CD14-positive monocyte (primary cell): ENCODE measurements around the gene CLOCK. TPM values are rescaled to one million over a fixed set of nuclear protein-coding genes. Genes with fewer than 3 reads are reported as not detected.

Experiments
- DNase-seq, 3 donors: peaks; one replicate each; pipeline ENCODE4 v3.0.0-alpha.2; 2011 to 2022
- H2AFZ ChIP-seq: 2 replicates; pipeline ENCODE4 v1.6.0; 2012; ENCODE audit warnings: mild to moderate bottlenecking, low read depth, low read length, inconsistent platforms; ENCODE audit not compliant: insufficient read depth, poor library complexity, severe bottlenecking
- H3K27ac ChIP-seq, 2 donors: 1 replicate in 1 of 2; 2 replicates in 1 of 2; pipeline ENCODE4 v1.5.1; 2012 to 2013; ENCODE audit warnings: low read length in 2 of 2, control low read depth in 1 of 2, inconsistent platforms in 1 of 2, low read depth in 1 of 2, mild to moderate bottlenecking in 1 of 2
- H3K27me3 ChIP-seq, 2 donors: one replicate each; pipeline versions ENCODE4 v1.6.0 to v1.6.1; 2011 to 2013; ENCODE audit warnings: low read length in 2 of 2; ENCODE audit not compliant: control insufficient read depth in 2 of 2, insufficient read depth in 2 of 2
- H3K36me3 ChIP-seq, 2 donors: replicated peaks in 1 of 2; 1 replicate in 1 of 2; 2 replicates in 1 of 2; pipeline versions ENCODE4 v1.5.1 to v1.6.1; 2012 to 2013; ENCODE audit warnings: low read length in 2 of 2, control low read depth in 1 of 2, inconsistent platforms in 1 of 2, mild to moderate bottlenecking in 1 of 2; ENCODE audit not compliant: insufficient read depth in 2 of 2, control insufficient read depth in 1 of 2
- H3K4me1 ChIP-seq, 2 donors: 1 replicate in 1 of 2; 2 replicates in 1 of 2; pipeline versions ENCODE4 v1.5.1 to v1.6.1; 2012 to 2013; ENCODE audit warnings: low read length in 2 of 2, control low read depth in 1 of 2, inconsistent platforms in 1 of 2, mild to moderate bottlenecking in 1 of 2, moderate library complexity in 1 of 2; ENCODE audit not compliant: insufficient read depth in 2 of 2, control insufficient read depth in 1 of 2
- H3K4me2 ChIP-seq: replicated peaks from 2 replicates; pipeline ENCODE3; 2012; ENCODE audit warnings: low read length, moderate library complexity, mild to moderate bottlenecking; ENCODE audit not compliant: poor library complexity, severe bottlenecking; ENCODE audit errors: extremely low read depth
- H3K4me3 ChIP-seq, 3 experiments: fragments of 200-600 bp in 1 of 3; sonication (generic) in 1 of 3; replicated peaks in 1 of 3; 1 replicate in 2 of 3; 2 replicates in 1 of 3; pipeline ENCODE4 v1.5.1; 2011 to 2013; ENCODE audit warnings: low read length in 3 of 3, mild to moderate bottlenecking in 3 of 3, control low read depth in 2 of 3, low read depth in 2 of 3, inconsistent platforms in 1 of 3, moderate library complexity in 1 of 3
- H3K79me2 ChIP-seq: 2 replicates; pipeline ENCODE4 v1.6.0; 2012; ENCODE audit warnings: mild to moderate bottlenecking, control low read depth, inconsistent platforms, low read length, moderate library complexity; ENCODE audit not compliant: insufficient read depth
- H3K9ac ChIP-seq: 2 replicates; pipeline ENCODE4 v1.6.0; 2017; ENCODE audit warnings: low read length, mild to moderate bottlenecking; ENCODE audit not compliant: insufficient read depth, poor library complexity, severe bottlenecking
- H3K9me3 ChIP-seq, 2 donors: replicated peaks in 1 of 2; 1 replicate in 1 of 2; 2 replicates in 1 of 2; pipeline versions ENCODE4 v1.5.1 to v1.6.1; 2012 to 2013; ENCODE audit warnings: low read length in 2 of 2, control low read depth in 1 of 2; ENCODE audit not compliant: control insufficient read depth in 1 of 2, insufficient read depth in 1 of 2
- H4K20me1 ChIP-seq: 2 replicates; pipeline ENCODE4 v1.6.0; 2012; ENCODE audit warnings: mild to moderate bottlenecking, low read length, control low read depth, moderate library complexity; ENCODE audit not compliant: insufficient read depth
- H3K27ac Mint-ChIP-seq, 7 donors: one replicate each; pipeline ENCODE4 v1.8.0; 2020; ENCODE audit warnings: mild to moderate bottlenecking in 7 of 7, mixed read lengths in 7 of 7, moderate library complexity in 6 of 7, inconsistent platforms in 2 of 7
- H3K27me3 Mint-ChIP-seq, 3 donors: one replicate each; pipeline ENCODE4 v1.8.0; 2021 to 2022; ENCODE audit warnings: low read depth in 3 of 3, mild to moderate bottlenecking in 3 of 3, mixed read lengths in 3 of 3, moderate library complexity in 3 of 3, inconsistent platforms in 1 of 3
- H3K36me3 Mint-ChIP-seq, 2 donors: one replicate each; pipeline ENCODE4 v1.8.0; 2020; ENCODE audit warnings: mixed read lengths in 2 of 2, inconsistent platforms in 1 of 2, mild to moderate bottlenecking in 1 of 2
- H3K4me1 Mint-ChIP-seq: one replicate; pipeline ENCODE4 v1.8.0; 2020; ENCODE audit warnings: mild to moderate bottlenecking, mixed read lengths
- H3K4me3 Mint-ChIP-seq, 2 donors: one replicate each; pipeline ENCODE4 v1.8.0; 2020; ENCODE audit warnings: mild to moderate bottlenecking in 2 of 2, mixed read lengths in 2 of 2, moderate library complexity in 1 of 2
- H3K9me3 Mint-ChIP-seq, 7 donors: one replicate each; pipeline ENCODE4 v1.8.0; 2020 to 2022; ENCODE audit warnings: mixed read lengths in 7 of 7, mild to moderate bottlenecking in 6 of 7, moderate library complexity in 6 of 7, inconsistent platforms in 2 of 7
- WGBS: methylation state at CpG from one replicate; pipeline ENCODE4 v1.1.5; 2013; ENCODE audit warnings: missing lambda C conversion rate; ENCODE audit not compliant: insufficient coverage; 5-methylcytosine and 5-hydroxymethylcytosine counted together
- intact Hi-C, 2 donors: fragments of 100-400 bp; cut with micrococcal nuclease; formaldehyde crosslinking; loops; one replicate each; pipeline versions ENCODE4 v1.15.0 to v1.15.1; 2023
- polyA plus RNA-seq, 3 donors: library from polyadenylated mRNA; depleted of rRNA in 1 of 3; unstranded in 2 of 3; stranded (reverse) in 1 of 3; fragments of 300-500 nt in 2 of 3; fragments of >200 nt in 1 of 3; fragmentation: Illumina TruSeq in 2 of 3; gene quantifications; 1 replicate in 2 of 3; 2 replicates in 1 of 3; pipeline ENCODE4 v1.2.3, GENCODE V29; 2012 to 2021
- TF ChIP-seq, protein P1 (sequence below): fragments of 200-600 bp; IDR thresholded peaks from one replicate; pipeline ENCODE4 v1.8.0; 2022; ENCODE audit warnings: antibody characterized with exemption, mild to moderate bottlenecking

CLOCK gene
- polyA plus RNA-seq, 3 donors: 1.9 to 3.7 (median 2.9) TPM

DNA sequence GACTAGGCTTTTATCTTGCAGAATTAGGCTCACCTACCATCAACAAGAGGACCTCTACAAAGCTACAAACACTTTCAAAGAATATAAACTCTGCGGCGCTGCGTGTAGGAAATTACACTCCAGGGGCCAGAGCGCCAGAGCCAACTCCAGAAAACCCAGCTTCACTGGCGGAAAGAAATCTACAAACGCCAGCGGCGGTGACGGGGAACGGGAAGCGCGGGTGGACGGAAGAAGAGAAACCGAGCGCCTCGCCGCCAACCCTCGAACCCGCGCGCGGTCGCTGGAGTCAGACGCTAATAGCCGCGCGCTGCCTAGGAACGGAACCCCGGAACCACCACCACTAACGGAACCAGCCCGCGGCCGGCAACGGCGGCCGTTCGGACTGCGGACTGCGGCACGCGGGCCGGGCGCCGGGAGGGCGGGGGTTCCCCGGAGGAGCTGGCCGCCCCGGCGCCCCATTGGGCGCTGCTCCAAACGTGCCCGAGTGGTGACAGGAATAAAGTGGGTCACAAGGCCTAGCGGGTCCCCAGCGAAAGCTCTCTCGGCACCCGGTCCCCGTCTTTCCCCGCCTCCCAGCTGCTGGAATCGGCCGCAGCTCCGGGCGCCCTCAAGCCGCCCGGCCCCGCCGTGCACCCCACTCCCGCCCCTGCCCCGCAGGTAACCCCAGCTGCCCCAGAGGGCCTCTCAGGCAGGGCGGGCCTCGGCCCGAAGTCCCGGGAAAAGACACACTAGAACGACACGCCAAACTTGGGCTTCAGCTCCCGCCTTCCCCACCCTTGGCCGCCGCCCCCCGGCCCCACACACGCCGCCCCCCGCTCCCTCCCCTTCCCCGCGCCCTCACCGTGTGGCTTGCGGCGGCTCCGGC is 836 bp downstream of the CLOCK start:
- WGBS: under 1% methylated on average over 72 of the region's 87 CpGs
- TF ChIP-seq, protein P1, sequence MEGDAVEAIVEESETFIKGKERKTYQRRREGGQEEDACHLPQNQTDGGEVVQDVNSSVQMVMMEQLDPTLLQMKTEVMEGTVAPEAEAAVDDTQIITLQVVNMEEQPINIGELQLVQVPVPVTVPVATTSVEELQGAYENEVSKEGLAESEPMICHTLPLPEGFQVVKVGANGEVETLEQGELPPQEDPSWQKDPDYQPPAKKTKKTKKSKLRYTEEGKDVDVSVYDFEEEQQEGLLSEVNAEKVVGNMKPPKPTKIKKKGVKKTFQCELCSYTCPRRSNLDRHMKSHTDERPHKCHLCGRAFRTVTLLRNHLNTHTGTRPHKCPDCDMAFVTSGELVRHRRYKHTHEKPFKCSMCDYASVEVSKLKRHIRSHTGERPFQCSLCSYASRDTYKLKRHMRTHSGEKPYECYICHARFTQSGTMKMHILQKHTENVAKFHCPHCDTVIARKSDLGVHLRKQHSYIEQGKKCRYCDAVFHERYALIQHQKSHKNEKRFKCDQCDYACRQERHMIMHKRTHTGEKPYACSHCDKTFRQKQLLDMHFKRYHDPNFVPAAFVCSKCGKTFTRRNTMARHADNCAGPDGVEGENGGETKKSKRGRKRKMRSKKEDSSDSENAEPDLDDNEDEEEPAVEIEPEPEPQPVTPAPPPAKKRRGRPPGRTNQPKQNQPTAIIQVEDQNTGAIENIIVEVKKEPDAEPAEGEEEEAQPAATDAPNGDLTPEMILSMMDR: no peak
- peaks cover 0 to 6% of the 10 kb centered on the region in 2 donors for H3K36me3 Mint-ChIP-seq
- Histone ChIP-seq H3K9ac (peak overlapping the region; percentile 82), H3K4me1 (peaks cover 14 to 18% of the 10 kb centered on the region in 2 donors), H3K4me3 (peak overlapping the region; percentile 48 to 96 (median 86)), H3K27me3 (peaks cover 3 to 9% of the 10 kb centered on the region in 2 donors), H3K27ac (peak overlapping the region; percentile 70 to 83), H3K9me3 (no peaks in the 10 kb centered on the region), H2AFZ (peak overlapping the region; percentile 98), H3K79me2 (peaks cover 49% of the 10 kb centered on the region), H4K20me1 (peaks cover 13% of the 10 kb centered on the region), H3K36me3 (no peaks in the 10 kb centered on the region), H3K4me2 (peak overlapping the region; percentile 91)
- peak overlapping the region; percentile 87 to 90 for H3K4me3 Mint-ChIP-seq
- peaks cover 17% of the 10 kb centered on the region for H3K4me1 Mint-ChIP-seq
- H3K27me3 Mint-ChIP-seq: peaks cover 4 to 25% (median 20%) of the 10 kb centered on the region in 3 donors
- intact Hi-C loops: loop anchor here (2.0 to 5.0 kb wide), 3 partner anchors 149 to 306 kb away; partner anchors contain the start of genes EXOC1 (in 2 of the 2), TMEM165 (in 2 of the 2) and SRD5A3 (in 1 of the 2)
- peak overlapping the region; percentile 82 to 93 (median 89) for H3K27ac Mint-ChIP-seq
- H3K9me3 Mint-ChIP-seq: no peaks in the 10 kb centered on the region
- DNase-seq: peak; percentile 64 to 69 (median 67)

DNA sequence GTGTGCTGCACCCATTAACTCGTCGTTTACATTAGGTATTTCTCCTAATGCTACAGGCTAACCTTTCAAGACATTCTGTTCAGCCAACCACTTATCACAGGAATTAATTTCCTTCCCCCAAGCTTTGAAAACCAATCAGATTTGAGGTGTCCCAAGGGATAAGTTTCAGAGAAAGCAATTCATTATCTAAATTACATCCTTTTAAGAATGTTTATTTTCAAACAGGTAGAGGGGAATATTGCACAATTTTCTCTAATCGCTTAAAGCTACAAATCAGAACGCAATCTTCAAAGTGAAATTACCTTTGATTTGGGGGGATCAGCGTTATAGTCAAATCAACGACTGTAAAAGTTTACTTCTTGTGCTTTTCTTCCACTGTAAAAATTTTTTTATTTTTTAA is 1.6 kb downstream of the CLOCK start:
- Mint-ChIP-seq H3K36me3 (peaks cover 4 to 9% of the 10 kb centered on the region in 2 donors), H3K27ac (peak overlapping the region in 3 of 7 donors; percentile 82 to 91 (median 84)), H3K4me3 (peak overlapping the region; percentile 87 to 90), H3K9me3 (no peaks in the 10 kb centered on the region), H3K4me1 (peaks cover 17% of the 10 kb centered on the region), H3K27me3 (peaks cover 4 to 21% (median 16%) of the 10 kb centered on the region in 3 donors)
- H3K9ac ChIP-seq: peak overlapping the region; percentile 82
- H2AFZ ChIP-seq: peak overlapping the region; percentile 98
- TF ChIP-seq, protein P1: no peak
- H3K4me3 ChIP-seq: peak overlapping the region; percentile 48 to 96 (median 86)
- H3K4me1 ChIP-seq: peaks cover 14 to 18% of the 10 kb centered on the region in 2 donors
- H3K9me3 ChIP-seq: no peaks in the 10 kb centered on the region
- H3K79me2 ChIP-seq: peaks cover 56% of the 10 kb centered on the region
- no peak for DNase-seq
- H3K27ac ChIP-seq: peak overlapping the region; percentile 70 to 83
- peak overlapping the region; percentile 91 for H3K4me2 ChIP-seq
- peaks cover 13% of the 10 kb centered on the region for H4K20me1 ChIP-seq
- H3K27me3 ChIP-seq: peaks cover 3 to 9% of the 10 kb centered on the region in 2 donors
- WGBS: no CpG with 5 or more reads among the region's 6 CpGs
- intact Hi-C loops: loop anchor here (2.0 to 5.0 kb wide), 3 partner anchors 148 to 307 kb away; partner anchors contain the start of genes EXOC1 (in 2 of the 2), TMEM165 (in 2 of the 2) and SRD5A3 (in 1 of the 2)
- H3K36me3 ChIP-seq: peaks cover 0 to 5% of the 10 kb centered on the region in 2 donors
